Right kidney (tissue), 1 donor: Measurements from ENCODE around the gene ITIH2.
"Not testable (repeated sequence)": the region's sequence is repeated elsewhere in the genome, so short reads cannot be mapped to it uniquely, and the experiment has no call there.

ENCODE experiments used
- DNase-seq: peaks from one replicate; pipeline ENCODE4 v3.0.0-alpha.2; 2016

Gene ITIH2

DNA sequence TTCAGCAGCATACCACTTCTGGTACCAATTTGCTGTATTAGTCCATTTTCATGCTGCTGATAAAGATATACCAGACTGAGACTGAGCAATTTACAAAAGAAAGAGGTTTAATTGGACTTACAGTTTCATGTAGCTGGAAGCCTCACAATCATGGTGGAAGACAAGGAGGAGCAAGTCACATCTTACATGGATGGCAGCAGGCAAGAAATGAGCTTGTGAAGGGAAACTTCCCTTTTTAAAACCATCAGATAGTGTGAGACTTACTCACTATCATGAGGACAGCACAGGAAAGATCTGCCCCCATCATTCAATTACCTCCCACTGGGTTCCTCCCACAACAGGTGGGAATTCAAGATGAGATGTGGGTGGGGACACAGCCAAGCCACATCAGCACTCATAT, 9.9 kb upstream of the ITIH2 start:
- DNase-seq, result not testable (repeated sequence)

DNA sequence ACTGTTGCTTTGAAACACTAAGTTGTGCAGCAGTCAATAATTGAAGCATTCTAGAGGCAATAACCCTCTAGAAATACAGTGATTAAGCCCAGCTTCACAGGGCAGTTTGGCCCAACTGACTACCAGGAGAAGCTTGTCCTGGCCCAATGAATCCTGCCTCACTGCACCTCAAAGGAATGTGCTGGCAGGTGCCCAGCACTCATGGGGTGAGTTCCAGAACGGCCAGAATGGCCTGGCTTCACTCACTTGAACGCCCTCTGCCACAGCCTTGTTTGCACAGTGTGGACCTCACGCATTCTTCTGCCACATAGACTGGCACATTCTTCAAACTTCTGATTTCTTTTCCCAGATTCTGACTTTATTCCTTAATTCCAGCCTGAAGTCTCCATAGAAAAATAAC, 6.6 kb upstream of the ITIH2 start:
- no peak for DNase-seq

DNA sequence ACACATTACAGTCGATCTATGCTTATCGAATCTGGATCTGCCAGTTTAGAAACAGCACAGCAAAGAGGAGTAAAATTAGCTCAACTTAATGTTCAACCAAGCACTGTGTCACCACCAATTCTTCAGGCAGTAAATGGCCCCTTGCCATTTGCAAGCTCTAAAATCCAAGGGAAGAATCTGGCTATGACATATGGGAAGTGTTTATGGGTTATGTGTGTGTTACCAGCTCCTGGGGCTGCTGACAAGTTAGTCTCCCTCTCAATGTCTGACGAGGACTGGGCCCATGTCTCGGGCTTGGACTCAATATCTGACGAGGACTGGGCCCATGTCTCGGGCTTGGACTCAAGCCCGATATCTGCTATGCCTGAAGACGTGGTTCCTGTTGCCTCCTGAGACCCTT, 5.7 kb upstream of the ITIH2 start:
- DNase-seq, result no peak

DNA sequence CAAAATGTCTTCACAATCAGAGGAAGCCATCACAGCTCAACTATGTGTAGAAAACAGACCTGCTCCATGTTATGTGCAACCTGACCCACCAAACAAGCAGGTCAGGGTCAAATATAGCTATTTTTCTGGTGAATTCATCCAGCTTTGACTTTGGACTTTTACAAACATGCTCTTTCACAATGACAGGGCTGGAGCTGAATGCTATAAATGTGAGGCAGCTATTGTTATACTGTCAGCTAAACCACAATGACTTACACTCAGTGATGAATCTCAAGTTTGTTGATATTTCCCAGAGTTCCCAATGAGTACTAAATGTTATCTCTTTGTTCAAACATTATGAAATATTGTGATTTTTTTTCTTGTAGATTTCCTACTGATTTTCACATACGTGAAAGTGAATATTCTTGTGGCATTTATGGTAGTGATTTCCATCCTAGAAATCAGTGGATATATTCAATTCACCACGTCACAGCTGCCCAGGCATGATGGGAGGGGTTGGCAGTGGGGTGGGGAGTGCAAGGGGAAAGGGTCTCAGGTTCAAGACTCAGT, 2.5 kb upstream of the ITIH2 start:
- DNase-seq, result no peak

DNA sequence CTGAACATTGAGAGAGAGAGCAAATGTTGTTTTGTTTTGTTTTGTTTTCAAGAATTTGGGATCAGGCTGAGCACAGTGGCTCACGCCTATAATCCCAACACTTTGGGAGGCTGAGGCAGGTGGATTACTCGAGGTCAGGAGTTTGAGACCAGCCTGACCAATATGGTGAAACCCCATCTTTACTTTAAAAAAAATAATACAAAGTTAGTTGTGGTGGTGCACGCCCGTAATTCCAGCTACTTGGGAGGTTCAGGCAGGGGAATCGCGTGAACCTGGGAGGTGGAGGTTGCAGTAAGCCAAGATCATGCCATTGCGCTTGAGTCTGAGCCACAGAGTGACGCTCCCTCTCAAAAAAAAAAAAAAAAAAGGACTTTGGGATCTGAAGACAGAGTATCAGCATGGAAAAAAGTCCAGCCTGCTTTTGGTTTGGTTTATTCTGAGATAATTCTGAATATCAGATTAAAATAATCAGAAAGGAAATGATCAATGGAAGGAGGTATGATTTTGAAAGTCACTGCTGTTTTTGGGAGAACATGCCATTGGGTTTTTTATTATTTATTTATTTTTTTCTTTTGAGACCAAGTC, 1.9 kb upstream of the ITIH2 start:
- DNase-seq, result no peak

DNA sequence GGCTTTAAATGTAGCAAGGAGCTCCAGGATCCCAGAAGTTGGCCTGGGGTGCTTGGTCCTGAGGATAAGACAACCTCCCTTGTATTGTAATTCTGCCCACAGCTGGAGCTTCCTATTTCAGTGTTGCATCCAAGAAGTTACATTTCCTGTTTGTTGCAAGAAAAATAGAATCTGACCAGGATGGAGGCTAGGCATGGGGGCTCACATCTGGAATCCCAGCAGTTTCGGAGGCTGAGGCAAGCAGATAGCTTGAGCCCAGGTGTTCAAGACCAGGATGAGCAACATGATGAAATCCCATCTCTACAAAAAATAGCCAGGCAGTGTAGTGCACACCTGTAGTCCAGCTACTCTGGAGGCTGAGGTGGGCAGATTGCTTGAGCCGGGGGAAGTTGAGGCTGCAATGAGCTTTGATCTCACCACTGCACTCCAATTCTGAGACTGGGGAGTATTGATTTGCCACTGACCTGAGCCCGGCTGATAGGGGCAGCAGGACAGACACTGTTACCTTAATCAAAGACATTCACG, 766 bp upstream of the ITIH2 start:
- DNase-seq, result no peak

DNA sequence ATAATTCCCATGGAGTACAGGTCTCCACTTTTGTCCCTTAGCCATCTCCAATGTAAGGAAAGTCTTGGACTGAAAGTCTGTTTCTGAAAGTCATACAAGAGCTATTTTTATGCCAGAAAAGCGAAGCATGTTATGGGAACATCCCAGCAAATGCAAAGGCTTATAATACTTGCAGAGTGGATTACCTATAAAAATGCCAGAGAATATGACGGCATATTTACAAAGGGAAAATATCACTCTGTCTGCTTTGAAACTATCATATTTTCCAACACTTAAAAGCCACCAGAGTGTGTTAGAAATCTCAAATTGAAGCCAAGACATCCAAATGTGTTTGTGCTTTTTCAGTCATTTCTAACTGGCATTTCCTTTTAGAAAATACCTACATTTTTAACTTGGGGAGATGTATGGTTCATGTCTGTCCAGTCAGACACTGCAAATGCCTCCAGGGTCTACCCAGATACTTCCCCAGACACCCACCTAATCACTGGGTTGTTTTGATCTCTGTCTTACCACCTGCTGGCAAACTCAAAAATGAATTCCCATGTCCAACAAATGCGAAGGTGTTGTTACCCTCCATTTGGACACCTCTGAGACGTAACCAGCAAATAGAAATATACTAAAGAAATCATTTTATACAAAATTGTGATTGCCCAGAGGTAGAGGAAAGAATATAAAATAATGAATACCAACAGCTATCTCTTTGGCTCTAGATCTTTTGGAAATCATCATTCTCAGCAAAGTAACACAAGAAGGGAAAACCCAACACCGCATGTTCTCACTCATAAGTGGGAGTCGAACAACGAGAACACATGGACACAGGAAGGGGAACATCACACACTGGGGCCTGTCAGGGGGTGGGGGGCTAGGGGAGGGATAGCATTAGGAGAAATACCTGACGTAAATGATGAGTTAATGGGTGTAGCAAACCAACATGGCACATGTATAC, 1.2 kb downstream of the ITIH2 start:
- DNase-seq, result no peak

DNA sequence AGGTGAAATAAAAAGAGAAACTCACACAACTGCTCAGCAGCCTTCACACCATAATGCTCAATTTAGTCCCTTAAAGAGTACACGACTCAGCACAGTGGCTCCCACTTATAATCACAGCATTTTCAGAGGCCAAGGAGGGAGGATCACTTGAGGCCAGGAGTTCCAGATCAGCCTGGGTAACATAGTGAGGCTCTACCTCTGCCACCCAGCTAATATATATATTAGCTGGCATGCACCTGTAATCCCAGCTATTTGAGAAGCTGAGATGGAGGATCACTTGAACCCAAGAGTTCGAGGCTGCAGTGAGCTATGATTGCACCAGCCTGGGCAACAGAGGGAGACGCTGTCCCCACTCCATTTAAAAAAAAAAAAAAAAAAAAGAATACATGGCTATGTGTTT, 2.2 kb downstream of the ITIH2 start:
- DNase-seq, result no peak

DNA sequence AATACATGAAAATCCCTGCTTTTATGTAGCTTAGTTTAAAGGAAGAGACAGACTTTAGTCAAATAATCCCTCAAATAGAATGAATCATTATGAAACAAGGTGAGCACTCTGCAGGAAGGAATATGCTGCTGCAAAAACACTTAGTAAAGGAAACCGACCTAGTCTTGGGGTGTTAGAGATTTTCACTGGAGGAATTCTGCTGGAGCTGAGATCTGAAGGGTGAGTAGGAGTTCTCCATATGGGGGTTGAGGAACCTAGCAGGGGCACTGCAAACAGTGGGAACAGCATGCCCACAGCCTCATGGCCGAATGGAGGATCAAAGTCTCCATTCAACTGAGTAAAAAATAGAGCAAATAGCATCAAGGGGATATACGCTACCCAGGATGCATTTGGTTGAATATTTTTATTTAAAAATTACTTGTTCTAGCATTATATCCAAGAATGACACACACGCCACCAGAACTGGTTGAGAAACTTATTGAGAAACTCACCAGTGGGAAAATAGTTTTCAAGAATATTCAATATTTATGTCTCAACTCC, 3.5 kb downstream of the ITIH2 start:
- no peak for DNase-seq

DNA sequence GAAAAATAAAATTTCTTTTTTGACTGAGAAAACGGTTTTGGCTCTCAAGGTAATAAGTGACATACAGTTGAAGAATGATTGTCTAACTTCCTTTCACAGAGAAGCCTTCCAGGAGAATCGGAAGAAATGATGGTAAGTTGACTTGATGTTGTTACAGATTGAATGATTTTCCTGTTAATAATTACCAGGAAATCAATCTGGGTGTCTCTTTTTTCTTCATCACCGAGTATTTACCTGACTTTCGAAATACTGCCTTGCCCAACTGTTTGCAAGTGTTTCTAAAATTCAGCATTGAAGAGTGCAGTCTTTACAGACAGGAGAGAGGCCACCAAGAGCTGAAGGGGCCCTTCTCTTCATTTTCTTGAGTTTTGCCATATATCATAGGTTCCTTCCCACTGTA, 4.0 kb downstream of the ITIH2 start:
- no peak for DNase-seq

DNA sequence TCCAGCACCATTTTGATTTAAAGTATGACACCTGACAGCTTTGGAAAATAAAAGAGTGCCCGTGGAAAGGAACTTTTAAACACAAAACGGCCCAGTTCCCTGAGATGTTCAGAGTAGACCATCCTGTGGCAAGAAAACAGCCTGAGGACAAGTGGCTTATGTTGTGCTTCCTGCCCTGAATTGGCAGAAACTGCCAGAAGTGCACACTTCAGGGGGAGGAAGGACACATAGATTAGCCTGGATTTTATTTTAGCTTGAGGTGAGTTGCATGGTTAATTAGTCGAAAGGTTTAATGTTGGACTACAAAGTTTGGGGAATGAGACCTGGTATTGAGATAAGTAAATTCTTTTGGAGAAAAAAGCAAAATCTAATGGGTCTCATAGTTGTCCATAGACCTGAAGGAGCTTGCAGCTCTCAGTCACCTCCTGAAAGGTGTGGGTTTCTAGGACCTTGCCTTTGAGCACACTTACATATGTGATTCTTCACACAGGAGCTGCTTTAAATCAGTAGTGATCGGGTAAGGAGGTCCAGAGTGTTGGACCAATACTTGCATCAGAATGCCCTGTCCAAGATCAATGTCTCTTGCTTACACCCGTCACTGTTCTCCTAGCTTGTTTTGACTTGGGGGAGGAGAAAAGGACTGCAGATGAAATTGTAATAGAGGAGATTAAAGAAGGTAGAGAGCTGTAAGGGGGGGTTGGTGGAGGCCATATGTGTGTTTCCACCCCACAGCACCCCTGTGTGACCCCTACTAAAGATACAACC, 4.9 kb downstream of the ITIH2 start:
- no peak for DNase-seq

DNA sequence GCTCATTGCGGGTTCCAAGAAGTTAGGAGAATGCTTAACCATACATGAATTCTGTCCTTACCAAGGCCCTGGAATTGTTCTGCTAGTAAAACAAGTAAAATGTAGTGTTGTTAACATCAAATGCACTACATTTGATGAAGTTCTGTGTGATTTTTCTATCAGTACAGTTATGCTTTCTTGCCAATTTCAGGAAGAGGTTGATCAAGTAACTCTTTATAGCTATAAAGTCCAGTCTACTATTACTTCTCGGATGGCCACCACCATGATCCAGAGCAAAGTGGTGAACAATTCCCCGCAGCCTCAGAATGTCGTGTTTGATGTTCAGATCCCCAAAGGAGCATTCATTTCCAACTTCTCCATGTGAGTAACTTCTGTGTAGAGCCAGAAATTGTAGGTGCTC, 5.7 kb downstream of the ITIH2 start:
- DNase-seq, result no peak

DNA sequence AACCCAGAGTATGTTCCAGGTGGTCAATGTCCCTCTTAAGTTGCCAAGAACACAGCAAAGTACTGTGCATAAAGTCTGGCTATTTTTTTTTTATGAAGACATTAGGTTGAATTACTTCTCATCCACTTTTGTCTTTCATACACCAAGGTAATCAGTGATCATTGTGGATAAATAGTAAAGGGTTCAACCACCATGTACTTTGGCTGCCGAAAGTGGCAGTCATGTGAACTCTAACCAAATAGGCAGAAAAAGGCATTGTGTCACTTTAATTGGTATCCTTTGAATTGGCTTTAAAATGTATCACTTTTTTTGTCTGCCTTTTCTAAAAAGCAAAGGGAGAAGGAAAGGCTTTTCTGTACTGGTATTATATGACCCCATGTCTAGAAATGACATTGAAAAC, 7.3 kb downstream of the ITIH2 start:
- no peak for DNase-seq

DNA sequence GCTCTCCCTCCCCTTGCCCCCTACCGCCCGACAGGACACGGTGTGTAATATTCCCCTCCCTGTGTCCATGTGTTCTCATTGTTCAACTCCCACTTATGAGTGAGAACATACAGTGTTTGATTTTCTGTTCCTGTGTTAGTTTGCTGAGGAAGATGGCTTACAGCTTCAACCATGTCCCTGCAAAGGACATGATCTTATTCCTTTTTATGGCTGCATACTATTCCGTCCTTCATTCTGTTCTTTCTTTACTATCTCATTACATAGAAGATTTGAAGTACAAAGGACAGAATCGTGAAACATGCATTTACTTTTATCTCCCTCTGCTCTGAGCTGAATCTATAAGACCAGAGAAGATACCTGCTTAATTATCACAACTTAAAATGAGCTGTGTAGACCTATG, 8.0 kb downstream of the ITIH2 start:
- not testable (repeated sequence) for DNase-seq

DNA sequence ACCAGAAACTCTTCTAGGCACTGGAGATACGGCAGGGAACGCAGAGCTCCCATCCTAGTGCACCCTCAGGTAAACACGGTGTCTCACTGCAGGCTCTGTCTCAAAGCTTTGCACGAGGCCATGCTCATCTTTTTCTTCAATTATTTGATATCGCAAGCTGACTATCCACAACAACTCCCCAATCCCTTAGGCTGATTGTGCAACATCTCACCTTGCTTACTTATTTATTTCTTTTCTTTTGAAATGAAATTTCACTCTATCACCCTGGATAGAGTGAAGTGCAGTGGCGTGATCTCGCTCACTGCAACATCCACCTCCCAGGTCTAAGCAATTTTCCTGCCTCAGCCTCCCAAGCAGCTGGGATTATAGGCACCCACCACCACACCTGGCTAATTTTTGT, 12.4 kb downstream of the ITIH2 start:
- DNase-seq, result no peak

DNA sequence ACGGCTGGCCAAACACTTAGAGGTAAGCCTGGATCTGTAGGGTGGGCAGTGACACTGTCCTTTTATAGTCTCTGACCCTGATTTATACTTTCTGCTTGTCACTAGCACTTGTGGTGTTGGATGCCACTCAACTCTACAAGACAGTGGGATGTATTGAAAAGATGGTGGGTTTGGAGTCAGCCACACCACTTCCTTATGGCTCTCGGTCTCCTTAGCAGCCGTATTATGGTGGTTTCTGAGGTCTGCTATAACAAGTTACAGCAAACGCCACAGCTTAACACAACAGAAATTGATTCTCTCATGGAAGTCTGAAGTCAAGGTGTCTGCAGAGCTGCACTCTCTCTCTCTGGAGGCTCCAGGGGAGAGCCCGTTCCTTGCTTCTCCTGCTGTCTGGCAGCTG, 14.7 kb downstream of the ITIH2 start:
- DNase-seq, result no peak

DNA sequence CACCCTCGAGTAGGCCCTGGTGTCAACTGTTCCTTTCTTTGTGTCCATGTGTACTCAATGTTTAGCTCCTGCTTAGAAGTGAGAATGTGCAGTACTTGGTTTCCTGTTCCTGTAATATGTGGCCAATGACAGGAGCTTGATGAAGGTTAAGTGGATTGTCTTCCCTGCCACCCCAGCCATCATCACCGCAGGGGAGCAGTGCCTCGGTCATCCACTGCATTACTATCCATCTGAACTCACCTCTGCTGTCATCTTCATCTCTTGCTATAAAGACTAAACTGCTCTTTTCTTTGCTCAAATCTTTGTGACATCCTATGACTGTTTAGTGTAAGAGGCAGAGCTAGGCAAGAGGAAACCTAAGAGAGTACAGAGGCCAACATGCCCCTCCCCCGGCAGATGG, 15.6 kb downstream of the ITIH2 start:
- no peak for DNase-seq

DNA sequence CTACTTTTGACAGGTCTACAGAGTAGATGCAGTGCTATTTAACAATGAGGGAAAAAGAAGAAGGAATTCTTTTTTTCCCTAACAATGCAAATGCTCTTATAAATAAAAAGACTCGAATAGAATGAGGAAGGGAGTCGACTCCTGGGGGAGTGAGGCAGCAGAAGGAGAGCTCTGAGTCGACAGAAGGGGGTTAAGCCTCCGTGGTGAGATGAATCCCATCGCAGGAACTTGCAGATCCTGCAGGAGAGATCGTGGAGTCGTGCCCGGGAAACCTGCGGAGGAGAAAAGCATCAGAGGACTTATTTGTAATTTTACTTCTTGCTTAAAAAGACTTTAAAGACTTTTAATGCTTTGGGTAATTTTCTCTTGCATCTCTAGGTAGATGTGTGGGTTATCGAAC, 17.4 kb downstream of the ITIH2 start:
- DNase-seq, result no peak

DNA sequence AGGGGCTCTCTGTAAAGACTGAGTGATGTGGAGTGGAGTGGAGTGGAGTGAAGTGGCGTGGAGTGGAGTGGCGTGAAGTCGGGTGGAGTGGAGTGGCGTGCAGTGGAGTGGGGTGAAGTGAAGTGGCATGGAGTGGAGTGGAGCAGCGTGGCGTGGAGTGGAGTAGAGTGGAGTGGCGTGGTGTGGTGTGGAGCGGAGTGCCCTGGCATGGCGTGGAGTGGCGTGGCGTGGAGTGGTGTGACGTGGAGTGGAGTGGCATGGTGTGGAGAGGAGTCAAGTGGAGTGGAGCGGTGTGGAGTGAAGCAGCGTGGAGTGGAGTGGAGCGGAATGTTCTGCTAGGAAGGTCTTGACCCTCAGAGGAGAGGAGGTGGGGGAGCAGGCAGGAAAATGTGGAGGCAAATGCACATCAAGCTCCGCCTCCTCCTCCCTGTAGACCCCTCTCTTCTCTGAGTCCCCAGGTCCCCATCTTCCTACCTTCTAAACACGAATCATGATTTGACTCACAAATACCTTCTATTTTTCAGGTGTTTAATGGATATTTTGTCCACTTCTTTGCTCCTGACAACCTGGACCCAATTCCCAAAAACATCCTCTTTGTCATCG, 19.9 kb downstream of the ITIH2 start:
- DNase-seq, result no peak

DNA sequence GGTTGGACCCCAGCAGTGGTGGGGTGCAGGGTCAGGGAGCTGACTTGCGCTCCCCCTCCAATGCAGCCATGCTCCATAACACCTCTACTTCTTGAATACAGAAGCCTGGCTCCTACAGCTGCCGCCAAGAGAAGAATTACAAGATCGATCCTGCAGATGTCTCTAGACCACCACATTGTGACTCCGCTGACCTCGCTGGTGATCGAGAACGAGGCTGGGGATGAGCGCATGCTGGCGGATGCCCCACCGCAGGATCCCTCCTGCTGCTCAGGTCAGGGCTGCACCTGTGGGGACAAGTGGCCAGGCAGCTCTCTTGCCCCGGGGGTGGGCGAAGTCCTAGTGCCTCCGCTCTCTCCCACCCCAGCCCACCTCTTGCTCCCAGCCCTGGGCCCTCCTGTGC, 31.7 kb downstream of the ITIH2 start:
- DNase-seq, result no peak

DNA sequence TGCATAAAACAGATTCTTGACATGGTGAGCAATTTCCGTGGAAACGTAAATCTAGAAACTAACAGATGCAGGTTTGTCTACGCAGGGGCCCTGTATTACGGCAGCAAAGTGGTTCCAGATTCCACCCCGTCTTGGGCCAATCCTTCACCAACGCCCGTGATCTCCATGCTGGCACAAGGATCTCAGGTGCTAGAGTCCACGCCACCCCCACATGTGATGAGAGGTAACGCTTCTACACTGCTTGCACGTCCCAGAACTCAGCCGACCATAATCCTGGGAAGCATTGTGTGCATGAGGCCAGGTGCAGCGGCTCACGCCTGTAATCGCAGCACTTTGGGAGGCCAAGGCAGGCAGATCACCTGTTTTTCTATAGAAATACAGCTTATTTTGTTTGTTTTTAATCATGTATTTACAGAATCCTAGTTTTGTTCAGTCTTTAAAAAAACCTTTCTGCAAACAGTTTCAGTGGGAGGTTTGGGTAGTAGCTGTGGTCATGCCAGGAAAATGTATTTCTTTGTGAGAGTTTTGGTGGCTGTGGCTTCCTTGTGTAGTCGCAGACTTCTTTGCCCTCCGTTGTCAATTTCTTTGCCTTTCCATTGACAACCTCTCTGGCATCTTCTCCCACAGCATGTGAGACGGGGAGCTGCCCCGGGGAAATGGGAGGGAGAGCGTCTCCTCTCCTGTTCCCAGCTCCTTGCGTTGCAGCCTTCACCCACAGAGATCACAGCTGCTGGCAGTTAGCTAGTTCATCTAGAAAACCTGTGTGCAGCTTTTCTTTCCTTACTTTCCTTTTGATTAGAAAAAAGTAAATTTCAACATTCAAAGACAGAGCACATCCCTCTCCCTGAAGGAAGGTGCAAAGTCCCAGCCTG, 35.7 kb downstream of the ITIH2 start:
- no peak for DNase-seq
